Renal cortical epithelial cell (primary cell): ENCODE results near the gene ETV7. TPM values are rescaled to one million over a fixed set of nuclear protein-coding genes. Genes with fewer than 3 reads are reported as not detected.
"Not testable (repeated sequence)": the region's sequence is repeated elsewhere in the genome, so short reads cannot be mapped to it uniquely, and the experiment has no call there.

Experiments
- DNase-seq: peaks from one replicate; pipeline ENCODE4 v3.0.0-alpha.2; 2011; ENCODE audit warnings: low read depth
- total RNA-seq: library from RNA; depleted of rRNA; stranded (reverse); fragments of >200 nt; gene quantifications from 2 replicates; pipeline ENCODE4 v1.2.3, GENCODE V29; 2014

Gene ETV7
- total RNA-seq, 1 donor from 2014 or later: 0.40 TPM

GRCh38 chr6:36340618-36341454 lies 46.6 kb downstream of the ETV7 start:
- peak; percentile 43 for DNase-seq

GRCh38 chr6:36340306-36340617 lies 47.2 kb downstream of the ETV7 start:
- no peak for DNase-seq

- DNase-seq: no peak
Measured at GRCh38 chr6:36339146-36339545, 48.3 kb downstream of the ETV7 start.

GRCh38 chr6:36338223-36338622 lies 49.2 kb downstream of the ETV7 start:
- DNase-seq: not testable (repeated sequence)

GRCh38 chr6:36337814-36338213 lies 49.7 kb downstream of the ETV7 start:
- DNase-seq: no peak

GRCh38 chr6:36336779-36337241 lies 50.7 kb downstream of the ETV7 start, which contains the start of gene BNIP5:
BNIP5 (minus strand) TSS chr6:36336888; CDS start chr6:36330690, 6,198 bp downstream.
- DNase-seq: no peak

- DNase-seq: no peak
Measured at GRCh38 chr6:36336208-36336710, 51.2 kb downstream of the ETV7 start.

- DNase-seq: no peak
Measured at GRCh38 chr6:36335465-36336207, 51.8 kb downstream of the ETV7 start.

- DNase-seq: peak; percentile 38
Measured at GRCh38 chr6:36334832-36335459, 52.5 kb downstream of the ETV7 start.

GRCh38 chr6:36333931-36334725 lies 53.3 kb downstream of the ETV7 start:
- DNase-seq: no peak

GRCh38 chr6:36333171-36333895 lies 54.1 kb downstream of the ETV7 start:
- no peak for DNase-seq

- DNase-seq: no peak
Measured at GRCh38 chr6:36331381-36331780, 56.1 kb downstream of the ETV7 start.

- DNase-seq: no peak
Measured at GRCh38 chr6:36330366-36330765, 57.1 kb downstream of the ETV7 start.

GRCh38 chr6:36329798-36330291 lies 57.6 kb downstream of the ETV7 start:
- no peak for DNase-seq

- no peak for DNase-seq
Measured at GRCh38 chr6:36328600-36328999, 58.9 kb downstream of the ETV7 start.

- DNase-seq: no peak
Measured at GRCh38 chr6:36327919-36328236, 59.6 kb downstream of the ETV7 start.

- no peak for DNase-seq
Measured at GRCh38 chr6:36327226-36327918, 60.1 kb downstream of the ETV7 start.

GRCh38 chr6:36326356-36326995 lies 61.0 kb downstream of the ETV7 start:
- no peak for DNase-seq

- no peak for DNase-seq
Measured at GRCh38 chr6:36324715-36325114, 62.8 kb downstream of the ETV7 start.

GRCh38 chr6:36324191-36324590 lies 63.3 kb downstream of the ETV7 start:
- DNase-seq: no peak
